Mammary epithelial cell (primary cell): ENCODE data around the gene VSX2.

ENCODE experiments used
- CTCF ChIP-seq, 2 donors: IDR thresholded peaks in 1 of 2; conservative IDR thresholded peaks in 1 of 2; 2 replicates each; pipeline ENCODE4 v1.5.1; 2011 to 2012; ENCODE audit warnings: inconsistent platforms in 2 of 2, low read length in 2 of 2, mild to moderate bottlenecking in 2 of 2, control low read depth in 1 of 2, low read depth in 1 of 2; ENCODE audit not compliant: insufficient read depth in 1 of 2; ENCODE audit errors: extremely low read depth in 1 of 2
- EZH2 ChIP-seq: IDR thresholded peaks from 2 replicates; pipeline ENCODE4 v1.6.1; 2012; ENCODE audit warnings: low read length, inconsistent platforms, borderline replicate concordance

GRCh38 chr14:74211945-74212580 lies 27.2 kb upstream of the VSX2 start:
- TF ChIP-seq CTCF (conservative IDR thresholded peaks at IDR 0.05 in 1 of 2, IDR thresholded peaks at IDR 0.05 in 1 of 2; ENCODE audit: extremely low read depth in 1 of 2, insufficient read depth in 1 of 2, low read depth in 1 of 2, low read length in 2 of 2) (no peak), EZH2 (no peak)
